GM13977 (cell line): ENCODE data around the gene CCDC33.
"Not testable (repeated sequence)": the region's sequence is repeated elsewhere in the genome, so short reads cannot be mapped to it uniquely, and the experiment has no call there.

ENCODE experiments used
- DNase-seq: peaks from one replicate; pipeline ENCODE4 v3.0.0; 2012; ENCODE audit warnings: low spot score
- CTCF ChIP-seq: IDR thresholded peaks from 2 replicates; pipeline ENCODE4 v1.5.1; 2012; ENCODE audit warnings: mild to moderate bottlenecking, control low read depth; ENCODE audit not compliant: insufficient read depth; ENCODE audit errors: extremely low read depth, missing control alignments
- in situ Hi-C: fragments of 300-500 bp; cut with MboI; formaldehyde crosslinking; loops from one replicate; pipeline ENCODE4 v1.12.0; 2022; ENCODE audit warnings: low sequenced_read_pairs, low pct_unique_long_range_greater_than_20kb, mixed read lengths, inconsistent platforms; ENCODE audit not compliant: unreplicated experiment

CCDC33 gene

GRCh38 chr15:74345051-74345450 is 108.9 kb downstream of the CCDC33 start:
- no peak for DNase-seq
- in situ Hi-C loops, result no loop called here
- no peak for TF ChIP-seq CTCF

GRCh38 chr15:74347757-74348250 is 111.7 kb downstream of the CCDC33 start:
- in situ Hi-C loops, result no loop called here
- DNase-seq, result no peak
- no peak for TF ChIP-seq CTCF

- no peak for DNase-seq
- no peak for TF ChIP-seq CTCF
- in situ Hi-C loops, result no loop called here
These were observed 113.2 kb downstream of the CCDC33 start for GRCh38 chr15:74349241-74349778.

- no peak for DNase-seq
- in situ Hi-C loops, result no loop called here
- TF ChIP-seq CTCF, result no peak
These were observed 114.5 kb downstream of the CCDC33 start for GRCh38 chr15:74350295-74351275.

GRCh38 chr15:74351670-74352069 is 115.5 kb downstream of the CCDC33 start:
- DNase-seq, result no peak
- in situ Hi-C loops, result no loop called here
- TF ChIP-seq CTCF, result no peak

GRCh38 chr15:74352393-74352910 is 116.3 kb downstream of the CCDC33 start:
- no peak for DNase-seq
- TF ChIP-seq CTCF, result no peak
- in situ Hi-C loops, result no loop called here

GRCh38 chr15:74353992-74354391 is 117.9 kb downstream of the CCDC33 start:
- DNase-seq, in situ Hi-C loops: not testable (repeated sequence)

GRCh38 chr15:74356050-74356449 is 119.9 kb downstream of the CCDC33 start:
- in situ Hi-C loops, DNase-seq: not testable (repeated sequence)

- DNase-seq, in situ Hi-C loops: not testable (repeated sequence)
These were observed 121.4 kb downstream of the CCDC33 start for GRCh38 chr15:74357514-74357913.

GRCh38 chr15:74359376-74359775 is 123.2 kb downstream of the CCDC33 start:
- DNase-seq, in situ Hi-C loops: not testable (repeated sequence)
